Glutamatergic neuron (in vitro differentiated cells): ENCODE measurements around the gene PLCZ1. TPM values are rescaled to one million over a fixed set of nuclear protein-coding genes. Genes with fewer than 3 reads are reported as not detected.

Source experiments
- DNase-seq: peaks from one replicate; pipeline ENCODE4 v3.0.0; 2022
- H3K27ac Mint-ChIP-seq: one replicate; pipeline ENCODE4 v1.8.0; 2020; ENCODE audit warnings: mild to moderate bottlenecking, mixed read lengths, inconsistent platforms; ENCODE audit not compliant: unreplicated experiment
- H3K27me3 Mint-ChIP-seq: one replicate; pipeline ENCODE4 v1.8.0; 2020; ENCODE audit warnings: mild to moderate bottlenecking, moderate library complexity, mixed read lengths, inconsistent platforms; ENCODE audit not compliant: unreplicated experiment
- H3K36me3 Mint-ChIP-seq: one replicate; pipeline ENCODE4 v1.8.0; 2020; ENCODE audit warnings: mild to moderate bottlenecking, mixed read lengths, inconsistent platforms; ENCODE audit not compliant: unreplicated experiment
- H3K4me1 Mint-ChIP-seq: one replicate; pipeline ENCODE4 v1.8.0; 2020; ENCODE audit warnings: mild to moderate bottlenecking, low read depth, mixed read lengths, inconsistent platforms; ENCODE audit not compliant: unreplicated experiment
- H3K4me3 Mint-ChIP-seq: one replicate; pipeline ENCODE4 v1.8.0; 2020; ENCODE audit warnings: mild to moderate bottlenecking, mixed read lengths, inconsistent platforms; ENCODE audit not compliant: unreplicated experiment
- H3K9me3 Mint-ChIP-seq: one replicate; pipeline ENCODE4 v1.8.0; 2020; ENCODE audit warnings: mild to moderate bottlenecking, moderate library complexity, mixed read lengths, inconsistent platforms; ENCODE audit not compliant: unreplicated experiment
- CTCF ChIP-seq: fragments of 200-600 bp; sonication (generic); IDR thresholded peaks from one replicate; pipeline ENCODE4 v1.5.0; 2021; ENCODE audit not compliant: partially characterized antibody, unreplicated experiment
- total RNA-seq: library from RNA; stranded (reverse); fragmentation: NEBNext Ultra II Directional; extraction: Animal tissue kit (Norgen Biotek cat#: 25700); gene quantifications from one replicate; pipeline ENCODE4 v1.2.1, GENCODE V29; 2021; ENCODE audit not compliant: unreplicated experiment

PLCZ1 gene
- total RNA-seq, 1 donor from 2014 or later = not detected

- Mint-ChIP-seq H3K27me3 (peaks cover 2% of the 10 kb centered on the region), H3K9me3 (no peaks in the 10 kb centered on the region), H3K4me1 (no peaks in the 10 kb centered on the region), H3K36me3 (no peaks in the 10 kb centered on the region), H3K4me3 (no peak overlapping the region), H3K27ac (no peak overlapping the region)
- TF ChIP-seq CTCF = no peak
- DNase-seq = no peak
Measured at GRCh38 chr12:18720690-18721089, 17.1 kb downstream of the PLCZ1 start.

GRCh38 chr12:18719922-18720510 lies 17.8 kb downstream of the PLCZ1 start:
- H3K9me3 Mint-ChIP-seq = no peaks in the 10 kb centered on the region
- no peaks in the 10 kb centered on the region for H3K4me1 Mint-ChIP-seq

GRCh38 chr12:18718462-18718861 lies 19.4 kb downstream of the PLCZ1 start:
- Mint-ChIP-seq H3K27me3 (peaks cover 2% of the 10 kb centered on the region), H3K4me1 (no peaks in the 10 kb centered on the region), H3K36me3 (no peaks in the 10 kb centered on the region), H3K4me3 (no peak overlapping the region), H3K9me3 (no peaks in the 10 kb centered on the region), H3K27ac (no peak overlapping the region)
- TF ChIP-seq CTCF = no peak
- DNase-seq = no peak

More at GRCh38 chr12:18719922-18720510, 17.8 kb downstream of the PLCZ1 start:
- Mint-ChIP-seq H3K36me3 (no peaks in the 10 kb centered on the region), H3K4me3 (no peak overlapping the region), H3K27me3 (peaks cover 2% of the 10 kb centered on the region), H3K27ac (no peak overlapping the region)
- DNase-seq = no peak
- TF ChIP-seq CTCF = no peak

GRCh38 chr12:18716236-18716635 lies 21.6 kb downstream of the PLCZ1 start:
- no peak for DNase-seq
- TF ChIP-seq CTCF = no peak
- no peaks in the 10 kb centered on the region for H3K36me3 Mint-ChIP-seq
- no peaks in the 10 kb centered on the region for H3K27me3 Mint-ChIP-seq
- no peaks in the 10 kb centered on the region for H3K4me1 Mint-ChIP-seq
- H3K27ac Mint-ChIP-seq = no peak overlapping the region
- no peak overlapping the region for H3K4me3 Mint-ChIP-seq
- H3K9me3 Mint-ChIP-seq = no peaks in the 10 kb centered on the region

GRCh38 chr12:18706798-18707197 lies 31.0 kb downstream of the PLCZ1 start:
- DNase-seq = no peak
- Mint-ChIP-seq H3K27ac (no peak overlapping the region), H3K4me3 (no peak overlapping the region), H3K4me1 (no peaks in the 10 kb centered on the region), H3K36me3 (peaks cover 5% of the 10 kb centered on the region), H3K9me3 (peaks cover 2% of the 10 kb centered on the region), H3K27me3 (no peaks in the 10 kb centered on the region)
- TF ChIP-seq CTCF = no peak
